H9 (cell line): ENCODE results near the gene SIL1. TPM values are rescaled to one million over a fixed set of nuclear protein-coding genes. Genes with fewer than 3 reads are reported as not detected.

ENCODE experiments used
- DNase-seq: peaks from one replicate; pipeline ENCODE4 v3.0.0-alpha.2; 2017
- H2AFZ ChIP-seq: one replicate; pipeline ENCODE4 v1.6.1; 2013; ENCODE audit warnings: mild to moderate bottlenecking, low read length, control low read depth, moderate library complexity
- H2AK5ac ChIP-seq: 2 replicates; pipeline ENCODE4 v1.6.1; 2013; ENCODE audit warnings: low read length, control low read depth, mixed read lengths; ENCODE audit not compliant: insufficient read length
- H2BK120ac ChIP-seq: one replicate; pipeline ENCODE4 v1.6.1; 2013; ENCODE audit warnings: low read depth, mild to moderate bottlenecking, low read length, control low read depth, inconsistent platforms; ENCODE audit not compliant: poor library complexity, severe bottlenecking
- H2BK12ac ChIP-seq: 2 replicates; pipeline ENCODE4 v1.6.1; 2013; ENCODE audit warnings: low read length, control low read depth, mixed read lengths, low read depth; ENCODE audit not compliant: insufficient read length
- H2BK15ac ChIP-seq: 2 replicates; pipeline ENCODE4 v1.6.1; 2013; ENCODE audit warnings: low read depth, low read length, control low read depth
- H2BK20ac ChIP-seq: one replicate; pipeline ENCODE4 v1.6.1; 2013; ENCODE audit warnings: low read depth, mild to moderate bottlenecking, low read length, control low read depth, inconsistent platforms; ENCODE audit not compliant: poor library complexity, severe bottlenecking
- H2BK5ac ChIP-seq: 2 replicates; pipeline ENCODE4 v1.6.1; 2013; ENCODE audit warnings: low read length, control low read depth, mixed read lengths; ENCODE audit not compliant: insufficient read length
- H3K14ac ChIP-seq: 2 replicates; pipeline ENCODE4 v1.6.1; 2013; ENCODE audit warnings: low read length, control low read depth; ENCODE audit not compliant: insufficient read depth
- H3K18ac ChIP-seq: 2 replicates; pipeline ENCODE4 v1.6.1; 2013; ENCODE audit warnings: low read depth, mild to moderate bottlenecking, mixed read lengths, low read length, control low read depth; ENCODE audit not compliant: insufficient read length
- H3K23ac ChIP-seq: 2 replicates; pipeline ENCODE4 v1.6.1; 2013; ENCODE audit warnings: low read length, control low read depth, mixed read lengths, low read depth; ENCODE audit not compliant: insufficient read length
- H3K23me2 ChIP-seq: 2 replicates; pipeline ENCODE4 v1.6.1; 2013; ENCODE audit warnings: low read depth, mild to moderate bottlenecking, mixed read lengths, low read length, control low read depth; ENCODE audit not compliant: insufficient read length, poor library complexity, severe bottlenecking
- H3K27ac ChIP-seq: 2 replicates; pipeline ENCODE4 v1.5.1; 2013; ENCODE audit warnings: low read length, control low read depth, mixed read lengths, low read depth; ENCODE audit not compliant: insufficient read length
- H3K27me3 ChIP-seq: 2 replicates; pipeline ENCODE4 v1.6.1; 2013; ENCODE audit warnings: low read length, control low read depth, inconsistent platforms; ENCODE audit not compliant: insufficient read depth
- H3K4ac ChIP-seq: 2 replicates; pipeline ENCODE4 v1.6.1; 2013; ENCODE audit warnings: low read depth, mild to moderate bottlenecking, control low read depth, inconsistent platforms, low read length, moderate library complexity
- H3K4me1 ChIP-seq: 2 replicates; pipeline ENCODE4 v1.6.1; 2013; ENCODE audit warnings: low read length, control low read depth, inconsistent platforms; ENCODE audit not compliant: insufficient read depth
- H3K4me2 ChIP-seq: 2 replicates; pipeline ENCODE4 v1.6.1; 2013; ENCODE audit warnings: low read length, control low read depth, mixed read lengths; ENCODE audit not compliant: insufficient read length, insufficient read depth
- H3K56ac ChIP-seq: 2 replicates; pipeline ENCODE4 v1.6.1; 2013; ENCODE audit warnings: low read depth, mild to moderate bottlenecking, mixed read lengths, low read length, control low read depth; ENCODE audit not compliant: insufficient read length
- H3K79me1 ChIP-seq: 2 replicates; pipeline ENCODE4 v1.6.1; 2013; ENCODE audit warnings: low read depth, mild to moderate bottlenecking, moderate library complexity, low read length, control low read depth, inconsistent platforms; ENCODE audit not compliant: insufficient read depth, poor library complexity, severe bottlenecking
- H3K79me2 ChIP-seq: 2 replicates; pipeline ENCODE4 v1.6.1; 2013; ENCODE audit warnings: low read length, control low read depth, inconsistent platforms; ENCODE audit not compliant: insufficient read depth
- H3K9ac ChIP-seq: 2 replicates; pipeline ENCODE4 v1.6.1; 2013; ENCODE audit warnings: low read length, control low read depth, mixed read lengths; ENCODE audit not compliant: insufficient read length; ENCODE audit errors: extremely low read depth
- H3K9me3 ChIP-seq: one replicate; pipeline ENCODE4 v1.6.1; 2013; ENCODE audit warnings: low read depth, low read length, inconsistent platforms; ENCODE audit not compliant: control insufficient read depth
- H3T11ph ChIP-seq: one replicate; pipeline ENCODE4 v1.6.1; 2013; ENCODE audit warnings: mild to moderate bottlenecking, low read length, control low read depth, inconsistent platforms
- H4K20me1 ChIP-seq: one replicate; pipeline ENCODE4 v1.6.1; 2013; ENCODE audit not compliant: control insufficient read depth, insufficient read length, insufficient read depth
- H4K5ac ChIP-seq: 2 replicates; pipeline ENCODE4 v1.6.1; 2013; ENCODE audit warnings: low read depth, mild to moderate bottlenecking, mixed read lengths, low read length, control low read depth; ENCODE audit not compliant: insufficient read length
- H4K8ac ChIP-seq: replicated peaks from 2 replicates; pipeline ENCODE4 v1.6.1; 2013; ENCODE audit warnings: low read length, control low read depth, mixed read lengths, low read depth; ENCODE audit not compliant: insufficient read length
- H4K91ac ChIP-seq: 2 replicates; pipeline ENCODE4 v1.6.1; 2013; ENCODE audit warnings: low read depth, mild to moderate bottlenecking, moderate library complexity, mixed read lengths, low read length, control low read depth; ENCODE audit not compliant: insufficient read length
- H3K27ac Mint-ChIP-seq, 3 experiments: 2 replicates in 2 of 3; 3 replicates in 1 of 3; pipeline ENCODE4 v1.8.0; 2020 to 2021; ENCODE audit warnings: mixed read lengths in 3 of 3, mild to moderate bottlenecking in 1 of 3, moderate library complexity in 1 of 3
- H3K27me3 Mint-ChIP-seq: 2 replicates; pipeline ENCODE4 v1.8.0; 2021; ENCODE audit warnings: low read depth, mild to moderate bottlenecking, moderate library complexity, mixed read lengths
- H3K36me3 Mint-ChIP-seq, 3 experiments: 2 replicates in 2 of 3; 3 replicates in 1 of 3; pipeline ENCODE4 v1.8.0; 2020 to 2021; ENCODE audit warnings: low read depth in 3 of 3, mixed read lengths in 3 of 3; ENCODE audit not compliant: insufficient read depth in 1 of 3
- H3K4me1 Mint-ChIP-seq, 2 experiments: 2 replicates each; pipeline ENCODE4 v1.8.0; 2020; ENCODE audit warnings: mixed read lengths in 2 of 2
- H3K4me3 Mint-ChIP-seq, 2 experiments: 2 replicates in 1 of 2; 3 replicates in 1 of 2; pipeline ENCODE4 v1.8.0; 2020 to 2021; ENCODE audit warnings: mild to moderate bottlenecking in 2 of 2, mixed read lengths in 2 of 2, moderate library complexity in 1 of 2
- H3K9me3 Mint-ChIP-seq, 2 experiments: 2 replicates in 1 of 2; 3 replicates in 1 of 2; pipeline ENCODE4 v1.8.0; 2020; ENCODE audit warnings: mild to moderate bottlenecking in 2 of 2, mixed read lengths in 2 of 2, moderate library complexity in 1 of 2
- WGBS: extraction: QIAGEN DNeasy Blood & Tissue Kit; methylation state at CpG from one replicate; pipeline ENCODE4 v1.1.7; 2013; ENCODE audit warnings: missing lambda C conversion rate, low lambda C conversion rate, mixed read lengths; ENCODE audit not compliant: insufficient read length; ENCODE audit errors: extremely low coverage; 5-methylcytosine and 5-hydroxymethylcytosine counted together
- total RNA-seq: library from RNA; stranded (reverse); gene quantifications from 2 replicates; pipeline ENCODE4 v1.2.1, GENCODE V29; 2021
- TF ChIP-seq, protein P1 (sequence below): fragments of 200-600 bp; sonication (generic); conservative IDR thresholded peaks from 3 replicates; pipeline ENCODE4 v1.8.0; 2021; ENCODE audit warnings: antibody characterized with exemption, mild to moderate bottlenecking

Gene SIL1
- total RNA-seq, 1 experiment from 2014 or later = 10.6 TPM

DNA sequence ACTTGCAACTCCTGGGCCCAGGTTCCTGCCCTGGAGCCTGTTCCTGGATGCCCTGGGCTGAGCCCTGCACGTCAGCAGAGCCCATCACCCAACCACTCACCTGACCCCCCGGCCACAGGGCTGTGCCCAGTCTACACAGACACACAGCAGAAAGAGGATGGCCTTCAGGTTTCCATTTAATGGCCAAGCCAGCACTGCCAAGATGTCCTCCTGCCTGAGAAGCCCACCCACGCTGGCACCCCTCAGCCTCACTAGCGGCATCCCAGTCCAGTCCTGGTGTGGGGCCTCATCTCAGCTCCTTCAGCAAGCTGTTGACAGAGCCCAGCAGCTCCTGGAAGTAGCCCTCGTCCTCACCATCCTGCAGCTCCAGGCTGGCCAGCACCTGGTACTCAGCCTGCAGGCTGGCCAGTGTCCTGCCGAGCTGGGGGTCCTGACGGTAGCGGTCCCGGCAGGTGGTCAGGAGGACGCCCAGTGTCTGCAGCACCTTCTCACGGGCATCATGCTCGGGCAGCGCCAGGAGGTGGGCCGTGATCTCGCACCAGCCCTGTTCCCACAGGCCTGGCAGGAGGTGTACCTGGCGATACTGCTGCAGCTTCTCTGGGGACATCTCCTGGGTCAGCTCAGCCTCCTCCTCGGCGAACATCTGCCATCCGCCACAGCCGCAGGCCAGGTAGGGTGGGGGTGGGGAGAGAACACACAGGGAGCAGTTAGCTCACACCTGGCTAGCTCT lies 251.2 kb downstream of the SIL1 start:
- Histone ChIP-seq H2AFZ (no peak overlapping the region), H2BK15ac (no peak overlapping the region), H3K9me3 (no peaks in the 10 kb centered on the region), H3K14ac (no peak overlapping the region), H2BK12ac (no peak overlapping the region), H3K23ac (no peak overlapping the region), H3T11ph (no peak overlapping the region), H3K56ac (no peak overlapping the region), H3K4me2 (no peak overlapping the region), H2BK20ac (no peak overlapping the region), H2BK5ac (no peak overlapping the region), H4K91ac (no peak overlapping the region), H3K4ac (no peak overlapping the region), H3K27me3 (no peaks in the 10 kb centered on the region), H3K9ac (no peak overlapping the region), H3K79me1 (no peaks in the 10 kb centered on the region), H3K27ac (no peak overlapping the region), H3K23me2 (no peaks in the 10 kb centered on the region), H4K8ac (no peak overlapping the region), H4K5ac (no peak overlapping the region), H3K4me1 (no peaks in the 10 kb centered on the region), H3K79me2 (no peaks in the 10 kb centered on the region), H3K18ac (no peak overlapping the region), H2AK5ac (no peak overlapping the region), H2BK120ac (no peak overlapping the region), H4K20me1 (no peaks in the 10 kb centered on the region)
- DNase-seq = no peak
- H3K27ac Mint-ChIP-seq = no peak overlapping the region
- H3K36me3 Mint-ChIP-seq = peaks cover 0 to 3% (median 0%) of the 10 kb centered on the region in 3 experiments; a peak in 1 of 7 replicates
- TF ChIP-seq, protein P1, sequence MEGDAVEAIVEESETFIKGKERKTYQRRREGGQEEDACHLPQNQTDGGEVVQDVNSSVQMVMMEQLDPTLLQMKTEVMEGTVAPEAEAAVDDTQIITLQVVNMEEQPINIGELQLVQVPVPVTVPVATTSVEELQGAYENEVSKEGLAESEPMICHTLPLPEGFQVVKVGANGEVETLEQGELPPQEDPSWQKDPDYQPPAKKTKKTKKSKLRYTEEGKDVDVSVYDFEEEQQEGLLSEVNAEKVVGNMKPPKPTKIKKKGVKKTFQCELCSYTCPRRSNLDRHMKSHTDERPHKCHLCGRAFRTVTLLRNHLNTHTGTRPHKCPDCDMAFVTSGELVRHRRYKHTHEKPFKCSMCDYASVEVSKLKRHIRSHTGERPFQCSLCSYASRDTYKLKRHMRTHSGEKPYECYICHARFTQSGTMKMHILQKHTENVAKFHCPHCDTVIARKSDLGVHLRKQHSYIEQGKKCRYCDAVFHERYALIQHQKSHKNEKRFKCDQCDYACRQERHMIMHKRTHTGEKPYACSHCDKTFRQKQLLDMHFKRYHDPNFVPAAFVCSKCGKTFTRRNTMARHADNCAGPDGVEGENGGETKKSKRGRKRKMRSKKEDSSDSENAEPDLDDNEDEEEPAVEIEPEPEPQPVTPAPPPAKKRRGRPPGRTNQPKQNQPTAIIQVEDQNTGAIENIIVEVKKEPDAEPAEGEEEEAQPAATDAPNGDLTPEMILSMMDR = no peak
- WGBS = no CpG with 5 or more reads among the region's 20 CpGs
- peaks cover 1% of the 10 kb centered on the region; the same call in 1 of the 2 replicates for H3K27me3 Mint-ChIP-seq
- no peaks in the 10 kb centered on the region for H3K9me3 Mint-ChIP-seq
- peaks cover 34 to 47% of the 10 kb centered on the region in 2 experiments for H3K4me1 Mint-ChIP-seq
- H3K4me3 Mint-ChIP-seq = no peak overlapping the region
